T-helper 1 cell (primary cell): Measurements from ENCODE around the gene CAD.
"Not testable (repeated sequence)": the region's sequence is repeated elsewhere in the genome, so short reads cannot be mapped to it uniquely, and the experiment has no call there.

Experiments
- DNase-seq, 5 donors: peaks; one replicate each; pipeline ENCODE4 v3.0.0-alpha.2; 2012 to 2020

CAD gene

DNA sequence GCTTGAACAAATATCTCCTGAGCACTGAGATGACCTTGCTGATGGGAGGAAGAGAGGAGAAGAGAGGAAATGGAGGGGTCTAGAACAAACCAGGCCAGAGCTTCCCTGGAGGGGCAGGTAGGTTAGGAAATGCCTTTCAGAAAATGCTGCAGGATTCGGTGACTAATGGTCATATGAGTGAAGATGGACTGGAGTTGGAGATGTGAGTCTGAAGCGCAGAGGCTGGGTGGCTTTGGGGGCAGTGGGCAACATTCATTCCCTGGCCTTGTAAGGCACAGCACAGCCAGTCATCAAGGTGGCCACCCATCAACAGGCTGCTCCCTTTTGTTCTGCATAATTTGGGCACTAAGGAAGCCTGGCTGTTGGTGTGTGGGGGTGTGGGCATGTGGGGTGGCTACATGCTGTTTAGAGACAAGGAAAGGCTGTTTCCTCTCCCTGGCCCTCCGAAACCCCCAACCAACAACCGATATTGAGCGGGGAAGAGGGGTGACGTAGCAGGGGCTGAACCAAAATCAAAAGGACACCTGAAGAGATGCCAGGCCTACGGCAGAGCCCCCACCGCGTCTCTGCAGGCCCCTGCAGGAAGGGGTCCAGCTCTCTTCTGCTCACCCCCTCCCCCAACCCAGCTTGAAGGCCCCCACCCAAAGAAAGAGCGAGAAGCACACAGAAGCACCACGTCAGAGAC is 44.2 kb downstream of the CAD start:
- no peak for DNase-seq

DNA sequence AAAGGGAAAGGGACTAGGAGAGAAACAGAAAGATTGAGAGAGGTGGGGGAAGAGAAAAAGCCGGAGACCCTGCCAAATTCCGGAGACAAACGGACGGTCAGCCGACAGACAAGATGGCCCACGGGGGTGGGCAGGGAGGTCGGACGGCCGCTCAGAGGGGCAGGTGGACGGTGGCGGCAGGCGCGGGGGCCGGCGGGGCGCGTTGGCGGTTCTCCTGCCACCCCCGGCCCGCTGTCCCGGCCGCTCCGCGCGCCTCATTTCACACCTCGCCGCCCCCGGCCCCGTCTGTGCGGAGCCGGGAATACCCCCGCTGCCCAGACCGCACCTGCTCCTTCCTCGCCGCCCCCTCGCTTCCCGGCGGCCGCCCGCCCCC is 44.7 kb downstream of the CAD start:
- no peak for DNase-seq

DNA sequence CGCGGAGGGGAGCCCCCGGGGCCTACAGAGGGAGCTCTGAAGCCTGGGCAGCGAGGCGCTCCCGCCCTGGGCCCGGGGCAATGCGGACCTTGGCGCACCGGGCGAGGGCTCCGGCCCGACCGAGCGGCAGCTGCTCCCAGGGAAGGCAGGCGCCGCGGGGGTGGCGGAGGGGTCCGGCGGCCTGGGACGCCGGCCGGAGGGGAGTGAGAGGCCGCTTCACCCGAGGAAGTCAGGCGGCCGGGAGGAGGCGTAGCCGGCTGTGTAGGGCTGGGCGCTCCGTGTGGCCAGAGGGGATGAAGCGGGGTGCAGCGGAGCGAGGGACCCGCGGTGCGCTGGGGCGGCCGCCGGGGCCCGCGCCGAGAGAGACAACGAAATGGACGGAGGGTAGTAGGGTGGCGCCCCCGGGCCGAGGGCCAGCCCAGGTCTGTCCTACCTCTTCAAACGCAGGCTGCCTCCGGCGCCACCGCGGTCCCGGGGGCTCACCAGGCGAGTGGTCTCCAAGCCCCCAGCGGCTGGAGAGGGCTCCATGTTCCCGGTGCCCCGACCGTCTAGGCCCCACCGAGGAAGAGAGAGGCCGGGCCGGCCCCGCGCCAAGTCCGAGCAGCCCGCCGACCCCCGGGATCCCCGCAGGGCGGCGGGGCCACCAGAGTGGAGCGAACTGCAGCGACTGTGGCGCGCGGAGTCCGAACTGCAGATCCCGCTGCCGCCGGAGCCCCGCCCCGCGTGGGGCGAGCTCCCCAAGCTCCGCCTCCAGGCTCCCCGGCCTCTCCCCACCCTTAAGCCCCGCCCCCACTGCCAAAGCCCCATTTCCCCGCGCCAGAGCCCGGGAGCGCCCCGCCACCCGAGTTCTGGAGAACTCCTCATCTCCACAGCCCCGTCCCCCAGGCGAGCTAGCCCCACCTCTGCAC is 45.5 kb downstream of the CAD start, which contains the start of gene SLC30A3:
Gene SLC30A3 (minus strand): TSS at position 669 of the 908 bp plus-strand sequence. CDS start 141 bp downstream, at position 528.
- peak; percentile 50 to 74 (median 61) for DNase-seq

DNA sequence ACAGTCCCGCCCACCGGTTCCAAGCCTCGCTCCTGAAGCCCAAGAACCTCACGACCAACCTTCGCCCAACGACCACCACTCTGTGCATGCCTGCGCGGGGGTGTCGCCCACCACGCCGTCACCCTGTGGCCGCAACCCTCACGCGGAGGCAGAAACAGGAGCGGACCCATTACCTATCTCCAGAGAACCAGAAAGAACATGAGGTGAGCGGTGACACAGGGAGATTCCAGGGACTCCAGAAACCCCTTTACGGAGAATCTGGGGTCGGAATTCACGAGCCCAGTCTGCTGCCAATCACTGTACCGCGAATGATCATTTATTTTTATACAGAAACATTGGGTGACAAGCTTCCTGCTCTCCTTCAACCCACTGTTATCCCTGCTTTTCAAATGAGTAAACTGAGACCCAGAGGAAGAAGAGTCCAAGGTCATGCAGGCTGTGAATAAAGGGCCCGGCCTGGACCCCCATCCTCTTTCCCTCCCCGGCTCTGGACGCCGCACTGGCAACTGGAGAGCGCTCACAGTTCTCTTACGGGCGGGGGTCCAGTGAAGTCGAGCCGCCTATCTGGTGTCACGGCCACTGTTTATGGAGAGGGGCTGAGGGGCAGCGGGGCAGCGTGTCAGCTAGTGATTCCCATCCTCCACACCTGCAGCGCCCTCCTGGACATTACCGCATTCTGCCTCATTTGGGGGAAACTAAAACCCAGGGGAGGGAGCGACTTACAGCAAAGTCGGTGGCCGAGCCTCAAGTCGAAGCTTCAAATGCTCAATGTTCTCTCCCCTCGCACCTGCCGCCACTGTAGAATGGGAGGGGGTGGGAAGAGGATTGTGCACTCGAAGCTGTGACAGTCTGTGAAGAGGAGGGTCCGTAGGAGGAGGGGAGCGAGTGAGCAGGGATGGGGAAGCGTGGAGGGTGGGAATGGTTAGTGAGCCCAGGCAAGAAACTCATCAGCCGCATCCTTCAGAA is 46.4 kb downstream of the CAD start:
- DNase-seq, result peak in 1 of 5 donors; percentile 9

DNA sequence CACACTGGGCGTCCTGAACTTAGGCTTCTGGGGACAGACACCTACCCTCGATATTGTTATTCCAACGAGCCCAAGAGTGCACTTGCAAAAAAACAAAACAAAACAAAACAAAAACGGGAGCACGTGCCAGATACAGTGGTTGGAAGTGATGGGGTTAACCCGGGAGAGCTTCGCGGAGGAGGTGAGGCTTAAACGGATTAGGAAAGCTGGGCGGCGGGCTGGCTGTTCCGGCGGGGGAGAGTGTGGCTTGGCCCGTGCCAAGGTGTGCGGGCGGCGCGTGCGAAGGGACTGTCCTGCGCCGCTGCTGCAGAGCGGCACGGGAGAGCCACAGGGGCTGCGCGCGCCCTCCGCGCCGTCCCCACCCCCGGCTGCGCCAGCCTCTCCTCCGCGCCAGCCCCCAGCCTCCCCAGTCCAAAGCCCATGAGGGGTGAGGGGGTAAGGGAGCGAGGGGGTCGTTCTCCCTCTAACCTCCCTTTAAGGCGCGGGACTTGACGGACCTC is 47.1 kb downstream of the CAD start:
- no peak for DNase-seq

DNA sequence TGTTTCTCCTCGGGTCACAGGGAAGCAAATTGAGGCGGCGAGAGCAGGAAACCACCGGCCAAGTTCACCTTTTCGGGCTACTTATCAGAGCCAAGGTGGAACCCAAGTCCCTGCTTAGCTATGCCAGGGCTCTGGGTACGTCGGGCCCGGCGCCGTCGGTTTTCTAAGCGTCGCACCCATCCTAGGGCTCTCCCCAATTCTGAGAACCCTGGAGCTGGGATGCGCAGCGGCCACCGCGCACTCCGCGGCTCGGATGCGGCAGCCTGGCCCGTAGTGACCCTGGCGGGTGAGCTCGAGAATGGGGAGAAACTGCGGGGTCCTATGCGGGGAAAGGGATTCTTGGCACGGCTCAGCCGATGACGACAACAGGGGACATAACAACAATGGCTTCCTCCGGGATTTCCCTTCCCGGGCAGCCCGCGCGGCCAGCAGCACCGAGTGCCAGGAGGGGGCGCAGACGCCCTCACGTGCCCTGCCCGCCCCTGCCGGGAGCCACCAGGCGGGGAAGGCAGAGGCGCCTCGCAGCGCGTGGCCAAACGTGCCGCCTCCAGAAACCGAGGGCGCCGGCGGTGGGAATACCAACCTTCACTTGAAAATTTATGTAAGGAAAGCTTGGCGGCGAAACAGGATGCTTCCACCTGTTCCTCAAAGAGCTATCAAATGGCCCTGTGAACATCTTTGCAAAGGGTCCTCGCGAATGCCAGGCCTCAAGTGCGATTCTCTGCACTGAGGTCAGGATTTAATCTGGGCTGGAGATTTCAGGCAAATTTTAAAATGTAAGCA is 47.8 kb downstream of the CAD start:
- DNase-seq, result peak; percentile 48 to 61 (median 53)

DNA sequence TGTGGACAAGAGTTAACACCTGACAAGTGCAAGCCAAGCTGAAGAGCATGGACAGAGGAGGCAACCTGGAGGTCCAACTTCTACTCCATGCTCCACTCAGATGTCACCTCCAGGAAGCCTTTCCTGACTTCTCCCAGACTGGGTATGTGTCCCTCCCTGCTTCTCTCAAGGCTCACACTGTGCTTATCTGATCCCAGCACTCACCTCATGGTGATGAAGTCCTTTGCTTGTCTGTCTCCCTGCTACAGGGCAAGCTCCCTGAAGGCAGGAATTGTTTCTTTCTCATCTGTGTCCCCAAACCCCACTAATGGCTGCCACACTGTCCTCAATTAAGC is 48.3 kb downstream of the CAD start:
- no peak for DNase-seq

DNA sequence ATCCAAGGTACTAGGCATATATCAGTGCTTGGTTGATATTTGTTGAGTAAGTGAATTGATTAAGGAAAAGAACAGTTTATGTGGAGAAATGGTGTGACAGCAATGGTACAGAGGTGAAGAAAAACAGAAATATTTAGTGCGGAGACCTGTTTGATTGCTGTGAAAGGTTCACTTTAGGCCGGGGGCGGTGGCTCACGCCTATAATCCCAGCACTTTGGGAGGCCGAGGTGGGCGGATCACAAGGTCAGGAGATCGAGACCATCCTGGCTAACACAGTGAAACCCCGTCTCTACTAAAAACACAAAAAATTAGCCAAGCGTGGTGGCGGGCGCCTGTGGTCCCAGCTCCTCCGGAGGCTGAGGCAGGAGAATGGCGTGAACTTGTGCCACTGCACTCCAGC is 51.1 kb downstream of the CAD start:
- not testable (repeated sequence) for DNase-seq

DNA sequence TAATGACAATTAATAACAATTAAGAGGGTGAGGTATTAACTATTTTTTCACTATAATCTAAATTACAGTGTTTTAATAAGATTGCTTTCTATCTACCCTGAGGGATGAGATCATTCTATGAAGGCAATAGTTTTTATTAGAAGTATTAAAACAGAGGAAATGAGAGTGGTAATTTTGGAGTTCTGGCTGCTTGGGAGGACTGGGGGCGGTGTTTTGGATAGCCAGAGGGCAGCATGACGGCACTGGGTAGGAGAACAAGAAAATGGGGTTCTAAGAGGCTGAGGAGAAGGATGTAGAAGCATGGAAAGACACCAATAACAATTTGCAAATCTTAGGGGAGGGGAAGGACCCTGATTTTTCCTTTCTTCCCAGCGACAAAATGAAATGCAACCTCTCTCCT is 53.0 kb downstream of the CAD start:
- no peak for DNase-seq

DNA sequence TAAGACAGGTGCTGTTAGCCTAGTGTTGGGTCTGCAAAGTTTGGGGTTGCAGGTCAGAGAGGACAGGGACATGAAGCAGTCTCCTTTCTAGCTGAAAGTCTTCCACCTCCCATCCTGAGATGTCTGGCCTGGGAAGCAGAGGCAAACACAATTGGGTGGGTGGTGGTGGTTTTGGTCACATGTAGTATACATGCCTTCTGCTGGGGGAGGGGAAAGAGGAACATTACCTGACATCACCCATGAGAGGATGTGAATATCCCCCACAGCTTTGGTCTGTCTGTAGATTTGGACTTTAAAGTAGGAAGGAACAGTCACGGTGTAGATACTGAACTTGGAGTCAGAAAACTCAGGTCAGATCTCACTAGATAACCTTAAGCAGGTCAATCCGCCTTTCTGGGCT is 53.5 kb downstream of the CAD start:
- DNase-seq, result no peak

DNA sequence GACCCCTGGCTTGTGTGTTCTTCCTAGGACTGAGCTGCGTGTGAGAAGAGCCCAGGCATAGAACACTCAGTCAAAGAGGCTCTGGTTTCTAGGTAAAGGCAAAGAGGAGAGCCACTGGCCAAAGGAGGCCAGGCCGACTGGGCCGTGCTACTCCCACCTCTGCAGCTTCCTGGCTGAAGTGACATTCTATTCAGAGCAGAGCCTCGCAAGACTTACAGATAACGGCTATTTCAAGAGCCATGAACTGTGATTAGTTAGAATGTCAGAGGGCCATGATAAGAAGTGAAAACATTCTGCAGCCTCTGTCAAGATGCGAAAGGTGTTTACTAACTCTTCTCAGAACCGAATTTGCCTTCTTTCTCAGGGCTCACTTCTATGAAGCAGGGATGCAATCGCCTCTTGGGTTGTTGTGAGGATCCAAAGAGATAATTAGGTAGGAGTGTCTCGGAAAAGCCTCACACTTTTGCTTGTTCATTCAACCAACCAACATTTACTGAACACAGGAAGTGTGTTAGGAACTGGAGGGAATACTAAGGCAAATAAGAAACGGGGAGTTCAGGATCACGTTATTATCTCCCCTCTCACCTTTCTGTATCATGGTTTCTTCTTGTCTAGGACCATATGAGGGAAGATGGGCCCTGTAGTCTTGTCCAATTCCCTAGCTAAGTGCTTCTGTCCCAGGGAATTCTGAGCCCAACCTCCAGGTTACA is 54.6 kb downstream of the CAD start:
- DNase-seq, result no peak

DNA sequence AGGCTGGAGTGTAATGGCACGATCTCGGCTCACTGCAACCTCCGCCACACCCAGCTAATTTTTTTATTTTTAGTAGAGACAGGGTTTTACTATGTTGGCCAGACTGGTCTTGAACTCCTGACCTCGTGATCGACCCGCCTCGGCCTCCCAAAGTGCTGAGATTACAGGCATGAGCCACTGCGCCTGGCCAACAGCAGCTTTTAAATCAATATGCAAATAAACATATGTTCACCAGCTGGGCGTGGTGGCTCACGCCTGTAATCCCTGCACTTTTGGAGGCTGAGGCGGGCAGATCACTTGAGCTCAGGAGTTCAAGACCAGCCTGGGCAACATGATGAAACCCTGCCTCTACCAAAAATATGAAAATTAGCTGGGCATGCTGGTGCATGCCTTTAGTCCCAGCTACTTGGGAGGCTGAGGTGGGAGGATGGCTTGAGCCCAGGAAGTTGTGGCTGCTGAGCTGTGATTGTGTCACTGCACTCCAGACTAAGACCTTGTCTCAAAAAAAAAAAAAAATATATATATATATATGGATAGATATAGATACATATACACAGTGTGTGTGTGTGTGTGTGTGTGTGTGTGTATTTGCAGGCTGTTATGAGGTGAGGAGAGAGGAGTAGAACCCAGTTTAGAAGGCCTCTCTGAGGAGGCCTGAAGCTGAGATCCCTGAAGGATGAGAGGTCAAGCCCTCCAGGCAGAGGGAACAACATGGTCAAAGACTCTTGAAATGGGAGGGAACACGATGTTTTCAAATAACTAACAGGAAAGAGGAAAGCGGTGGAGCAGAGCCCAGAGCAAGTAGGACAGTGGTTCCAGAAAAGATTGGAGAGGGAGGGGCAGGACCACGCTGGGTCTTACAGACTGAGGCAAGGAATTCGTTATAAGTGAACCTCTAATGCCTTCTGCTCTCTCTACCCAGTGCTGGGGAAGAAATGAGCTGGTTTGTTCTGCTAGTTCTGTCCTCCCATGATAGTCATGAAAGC is 55.7 kb downstream of the CAD start:
- not testable (repeated sequence) for DNase-seq

DNA sequence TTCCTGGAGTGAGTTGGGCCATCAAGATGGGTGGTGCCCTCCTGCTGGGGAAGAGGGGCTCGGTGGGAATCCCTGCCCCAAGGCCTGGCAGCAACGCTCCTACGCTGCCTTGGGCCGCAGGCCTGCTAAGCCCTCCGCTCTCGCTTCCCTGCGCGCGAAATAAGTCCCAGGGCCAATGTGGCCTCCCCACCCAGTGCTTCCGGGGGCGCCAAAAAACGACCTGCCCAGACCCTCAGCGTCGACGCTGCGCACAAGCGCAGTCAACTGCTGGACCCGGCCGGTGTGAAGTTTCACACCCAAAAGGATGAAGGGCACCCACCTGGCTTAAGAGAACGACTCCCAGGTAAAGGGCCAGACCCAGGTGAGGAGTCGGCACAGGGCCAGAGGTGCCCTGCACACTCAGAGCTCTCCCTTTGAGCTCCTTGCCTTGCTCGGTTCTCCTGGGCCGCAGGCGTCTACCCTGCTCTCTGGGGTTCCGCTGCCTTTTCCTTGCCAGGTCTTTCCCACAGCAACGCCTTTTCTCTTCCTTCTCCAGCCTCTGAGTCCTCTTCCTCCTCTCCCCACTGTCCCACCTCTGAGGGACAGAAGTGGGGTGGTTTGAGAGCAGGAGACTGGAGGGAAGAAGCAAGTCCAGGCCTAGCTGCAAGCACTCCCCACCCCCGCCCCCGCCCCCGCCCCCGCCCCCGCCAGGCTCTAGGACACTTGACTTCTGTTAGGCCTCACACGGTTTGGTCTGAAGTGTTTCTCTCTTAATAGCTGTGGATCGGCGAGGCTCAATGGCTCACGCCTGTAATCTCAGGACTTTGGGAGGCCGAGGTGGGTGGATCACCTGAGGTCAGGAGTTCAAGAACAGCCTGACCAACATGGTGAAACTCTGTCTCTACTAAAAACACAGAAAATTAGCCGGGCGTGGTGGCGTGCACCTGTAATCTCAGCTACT is 58.3 kb downstream of the CAD start, which contains the start of gene DNAJC5G:
Gene DNAJC5G (plus strand): TSS at position 223 of the 940 bp plus-strand sequence. CDS start 1,296 bp downstream, outside the sequence.
- no peak for DNase-seq

DNA sequence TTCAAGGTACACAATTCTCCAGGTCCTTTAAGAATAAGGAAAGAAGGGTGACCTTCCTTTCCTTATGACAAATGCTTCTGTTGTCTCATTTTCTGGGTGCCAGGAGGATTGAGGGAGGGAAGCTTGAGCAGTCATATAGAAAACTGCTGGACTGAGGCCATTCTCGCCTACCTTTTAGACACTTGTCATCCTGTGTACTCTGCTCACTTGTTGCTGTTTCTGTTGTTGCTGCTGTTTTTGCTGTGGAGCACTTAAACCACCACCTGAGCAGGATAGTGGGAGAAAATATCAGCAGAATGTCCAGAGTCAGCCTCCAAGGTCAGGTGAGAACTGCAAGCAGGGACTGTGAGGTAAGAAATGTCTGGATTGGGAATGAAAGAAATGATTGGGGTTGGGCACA is 60.8 kb downstream of the CAD start:
- DNase-seq, result no peak

DNA sequence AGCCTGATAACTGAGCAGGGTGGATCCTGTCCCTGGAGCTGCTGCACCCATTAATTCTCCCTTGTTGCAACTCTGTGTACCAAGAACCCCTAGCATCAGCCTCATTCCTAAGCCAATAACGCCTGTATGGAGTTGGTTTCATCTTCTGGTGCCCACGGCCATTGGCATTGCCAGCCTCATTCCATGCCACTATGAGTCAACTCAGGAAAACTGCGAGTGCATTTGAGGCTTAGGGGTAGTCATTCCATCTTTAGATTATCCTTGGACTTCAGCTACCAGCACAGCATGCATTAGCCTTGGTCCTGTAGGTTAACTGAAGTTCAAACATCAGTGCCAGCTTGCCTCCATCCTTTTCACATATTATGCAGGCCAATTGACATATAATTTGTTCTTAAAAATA is 63.7 kb downstream of the CAD start:
- no peak for DNase-seq

DNA sequence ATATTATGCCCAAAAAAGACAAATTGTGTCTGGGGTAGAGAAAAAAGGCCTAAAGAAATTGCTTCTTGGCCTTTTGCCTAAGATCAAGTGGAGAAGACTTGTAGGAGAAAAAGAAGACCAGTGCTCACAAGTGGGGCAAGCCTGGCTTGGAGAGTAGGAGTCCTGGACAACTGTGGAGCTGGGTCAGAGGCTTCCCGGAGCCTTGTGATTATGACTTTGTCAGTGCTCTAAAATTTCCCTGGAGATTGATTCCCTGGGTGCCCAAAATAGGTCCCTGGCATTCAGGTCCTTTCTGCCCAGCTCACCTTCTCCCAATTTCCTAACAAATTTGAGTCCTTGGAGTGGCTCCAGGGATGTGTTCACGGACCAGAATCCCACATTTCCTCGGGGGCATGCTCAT is 64.3 kb downstream of the CAD start:
- no peak for DNase-seq

DNA sequence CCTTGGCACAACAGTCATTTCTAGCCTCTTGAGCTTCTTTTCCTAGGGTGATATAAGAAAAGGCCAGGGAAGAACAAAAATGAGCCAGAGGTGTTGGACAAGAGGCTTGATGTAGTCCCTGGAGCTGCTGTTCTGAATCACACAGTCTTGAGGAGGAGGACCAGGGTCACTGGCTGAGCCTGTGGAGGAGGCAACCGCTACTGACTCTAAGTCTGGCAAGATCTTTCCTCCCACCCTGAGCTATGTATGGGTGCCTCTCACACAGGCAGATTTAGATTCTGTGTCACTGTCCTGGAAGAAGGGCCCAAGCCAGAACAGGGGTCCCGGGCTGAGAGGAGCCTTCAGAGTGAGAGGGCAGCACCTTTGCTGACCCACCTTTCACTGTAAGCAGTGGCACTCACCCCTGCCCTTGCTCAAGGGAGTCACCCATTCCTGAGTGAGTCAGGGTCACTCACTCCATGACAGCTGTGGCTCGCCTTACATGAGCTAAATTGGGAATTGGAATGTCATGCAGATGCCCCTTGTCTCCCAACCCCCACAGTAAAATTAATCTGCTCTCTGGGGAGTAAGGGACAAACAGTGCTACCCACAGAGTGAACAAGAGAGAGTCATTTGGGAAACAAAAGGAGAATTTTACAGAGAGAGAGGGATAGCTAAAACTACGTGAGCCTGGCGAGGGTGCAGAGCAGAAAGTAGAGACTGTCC is 64.8 kb downstream of the CAD start, which contains the start of gene TRIM54:
Gene TRIM54 (plus strand): TSS at position 575 of the 705 bp plus-strand sequence. CDS start 303 bp downstream, outside the sequence.
- DNase-seq, result no peak

DNA sequence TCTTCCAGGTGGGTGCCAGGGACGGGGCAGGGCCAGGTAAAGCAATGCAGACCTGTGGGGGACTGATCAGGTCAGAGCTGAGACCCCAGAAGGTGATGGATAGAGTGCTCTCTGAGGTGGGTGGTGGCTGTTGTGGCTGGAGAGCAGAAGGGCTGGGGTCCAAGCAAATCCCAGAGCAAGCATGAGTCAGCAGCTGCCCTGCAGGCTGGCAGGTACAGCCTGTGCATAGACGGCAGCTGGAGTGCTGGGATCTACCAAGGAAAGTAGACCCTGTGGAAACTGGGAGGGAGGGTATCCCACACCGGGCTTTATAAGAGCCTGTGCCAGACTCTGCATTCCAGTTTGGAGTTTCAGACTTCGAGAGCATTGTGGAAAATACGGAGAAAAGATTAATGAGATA is 65.7 kb downstream of the CAD start:
- no peak for DNase-seq
